ENCODE results near the gene HPS5.

DNA sequence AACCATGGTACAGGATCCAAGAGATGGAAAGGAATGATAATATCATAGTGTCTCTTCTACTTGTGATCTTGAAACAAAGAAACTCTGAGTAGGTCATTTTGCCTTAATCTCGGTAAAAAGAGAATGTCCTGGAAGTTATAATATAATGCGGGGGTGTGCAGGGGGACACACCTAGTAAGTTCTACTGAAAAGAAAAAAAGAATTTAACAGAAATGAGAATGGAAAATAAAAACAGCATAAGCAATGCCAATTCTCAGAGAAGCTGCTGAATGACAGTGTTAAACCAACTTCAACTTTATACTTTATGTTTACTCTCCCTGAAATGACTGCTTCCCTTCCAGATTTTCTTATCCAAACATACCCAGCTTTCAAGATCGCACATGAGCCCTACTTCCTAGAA is 2.0 kb downstream of the HPS5 start:
- no peak for TF ChIP-seq POLR2AphosphoS5 (IDR thresholded peaks at IDR 0.05)
- TF ChIP-seq, protein P1, sequence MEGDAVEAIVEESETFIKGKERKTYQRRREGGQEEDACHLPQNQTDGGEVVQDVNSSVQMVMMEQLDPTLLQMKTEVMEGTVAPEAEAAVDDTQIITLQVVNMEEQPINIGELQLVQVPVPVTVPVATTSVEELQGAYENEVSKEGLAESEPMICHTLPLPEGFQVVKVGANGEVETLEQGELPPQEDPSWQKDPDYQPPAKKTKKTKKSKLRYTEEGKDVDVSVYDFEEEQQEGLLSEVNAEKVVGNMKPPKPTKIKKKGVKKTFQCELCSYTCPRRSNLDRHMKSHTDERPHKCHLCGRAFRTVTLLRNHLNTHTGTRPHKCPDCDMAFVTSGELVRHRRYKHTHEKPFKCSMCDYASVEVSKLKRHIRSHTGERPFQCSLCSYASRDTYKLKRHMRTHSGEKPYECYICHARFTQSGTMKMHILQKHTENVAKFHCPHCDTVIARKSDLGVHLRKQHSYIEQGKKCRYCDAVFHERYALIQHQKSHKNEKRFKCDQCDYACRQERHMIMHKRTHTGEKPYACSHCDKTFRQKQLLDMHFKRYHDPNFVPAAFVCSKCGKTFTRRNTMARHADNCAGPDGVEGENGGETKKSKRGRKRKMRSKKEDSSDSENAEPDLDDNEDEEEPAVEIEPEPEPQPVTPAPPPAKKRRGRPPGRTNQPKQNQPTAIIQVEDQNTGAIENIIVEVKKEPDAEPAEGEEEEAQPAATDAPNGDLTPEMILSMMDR (IDR thresholded peaks at IDR 0.05), result no peak
- no peak for TF ChIP-seq EP300 (IDR thresholded peaks at IDR 0.05)
- no peak for TF ChIP-seq POLR2A (IDR thresholded peaks at IDR 0.05)
